Tibial nerve (tissue), 4 donors: Measurements from ENCODE around the gene THEMIS.

Experiments
- CTCF ChIP-seq, 5 experiments: fragments of 200-600 bp in 3 of 5; fragments of 450-650 bp in 2 of 5; sonication (generic) in 3 of 5; IDR thresholded peaks; one replicate each; pipeline ENCODE4 v1.5.1; 2016 to 2019; ENCODE audit warnings: antibody characterized with exemption in 5 of 5, mild to moderate bottlenecking in 3 of 5, moderate library complexity in 2 of 5
- EP300 ChIP-seq, 2 donors: sonication (generic); formaldehyde crosslinking; IDR thresholded peaks; one replicate each; pipeline ENCODE4 v1.6.1; 2017; ENCODE audit warnings: antibody characterized with exemption in 2 of 2, mild to moderate bottlenecking in 1 of 2
- POLR2A ChIP-seq, 2 donors: fragments of 450-650 bp; IDR thresholded peaks; one replicate each; pipeline ENCODE4 v1.6.1; 2017; ENCODE audit warnings: antibody characterized with exemption in 2 of 2, mild to moderate bottlenecking in 2 of 2, moderate library complexity in 2 of 2

- TF ChIP-seq CTCF (IDR thresholded peaks at IDR 0.05) (no peak), EP300 (IDR thresholded peaks at IDR 0.05) (no peak), POLR2A (IDR thresholded peaks at IDR 0.05) (no peak)
Observed at GRCh38 chr6:127727260-127727953, 173.5 kb downstream of the THEMIS start.
